ENCODE data around the gene CACNB4. TPM values are rescaled to one million over a fixed set of nuclear protein-coding genes. Genes with fewer than 3 reads are reported as not detected.

CACNB4 gene
- total RNA-seq, 1 experiment from 2014 or later, result 2.0 TPM

- no TSS peak for BruUV-seq (replicated peaks)
- Histone ChIP-seq H4K20me1 (ENCODE audit: insufficient read depth) (no peaks in the 10 kb centered on the region), H2AFZ (ENCODE audit: low read depth, low read length, poor library complexity, severe bottlenecking) (no peak overlapping the region), H3K9me2 (ENCODE audit: insufficient read depth) (no peaks in the 10 kb centered on the region), H3K79me2 (ENCODE audit: insufficient read depth, low read length) (no peaks in the 10 kb centered on the region), H3K4me2 (ENCODE audit: low read length) (no peak overlapping the region), H3K9me3 (ENCODE audit: control insufficient read depth in 1 of 2, insufficient read depth in 1 of 2, low read depth in 1 of 2, low read length in 2 of 2) (no peaks in the 10 kb centered on the region), H3K4me3 (replicated peaks in 1 of 2; ENCODE audit: low read depth in 1 of 2, low read length in 2 of 2) (no peak overlapping the region), H3K4me1 (ENCODE audit: control insufficient read depth in 1 of 2, insufficient read depth in 2 of 2, low read length in 2 of 2) (no peaks in the 10 kb centered on the region), H3K9ac (ENCODE audit: low read length) (no peak overlapping the region), H3K27me3 (ENCODE audit: insufficient read depth, low read length) (no peaks in the 10 kb centered on the region), H3K27ac (ENCODE audit: low read depth, low read length) (no peak overlapping the region), H3K36me3 (ENCODE audit: control insufficient read depth in 1 of 2, insufficient read depth in 2 of 2, low read length in 2 of 2) (no peaks in the 10 kb centered on the region)
- CTCF ChIA-PET, result no interaction called here
- POLR2A ChIA-PET, result no interaction called here
- intact Hi-C loops (cut with micrococcal nuclease), result no loop called here
- ATAC-seq (no peak), DNase-seq (ENCODE audit: low read depth, low spot score) (no peak)
- RAD21 ChIA-PET (ENCODE audit: low non-redundant PET in 1 of 2, low total read pairs in 2 of 2, uncharacterized antibody in 2 of 2, unreplicated experiment in 2 of 2), result no interaction called here
- no peak for TF ChIP-seq ZNF274 (IDR thresholded peaks at IDR 0.05; ENCODE audit: low read depth, low read length)
- no peak for TF ChIP-seq POLR2A (IDR thresholded peaks at IDR 0.05; ENCODE audit: borderline replicate concordance, extremely low read depth, insufficient read depth, insufficient read length)
- no peak for TF ChIP-seq RAD21 (IDR thresholded peaks at IDR 0.05; ENCODE audit: low read depth)
- TF ChIP-seq EGR1 (IDR thresholded peaks at IDR 0.05; ENCODE audit: low read depth), result no peak
- no peak for TF ChIP-seq MAX (IDR thresholded peaks at IDR 0.05)
- no peak for TF ChIP-seq YY1 (IDR thresholded peaks at IDR 0.05; ENCODE audit: extremely low read depth, insufficient replicate concordance, low read depth, low read length)
- no peak for TF ChIP-seq EZH2phosphoT487 (IDR thresholded peaks at IDR 0.05; ENCODE audit: borderline replicate concordance)
- no peak for TF ChIP-seq REST (IDR thresholded peaks at IDR 0.05; ENCODE audit: low read depth)
- no peak for TF ChIP-seq EZH2 (IDR thresholded peaks at IDR 0.05)
- TF ChIP-seq TCF7L2 (IDR thresholded peaks at IDR 0.05; ENCODE audit: borderline replicate concordance, extremely low read depth, insufficient read depth, insufficient read length), result no peak
- TF ChIP-seq CTCF (IDR thresholded peaks at IDR 0.05 in 2 of 3, conservative IDR thresholded peaks at IDR 0.05 in 1 of 3; ENCODE audit: borderline replicate concordance in 1 of 3, insufficient read depth in 1 of 3, low read depth in 2 of 3, low read length in 2 of 3), result no peak
- no peak for TF ChIP-seq ATF3 (IDR thresholded peaks at IDR 0.05)
- TF ChIP-seq POLR2AphosphoS5 (IDR thresholded peaks at IDR 0.05; ENCODE audit: low read depth, low read length), result no peak
- TF ChIP-seq FOSL1 (IDR thresholded peaks at IDR 0.05; ENCODE audit: low read depth), result no peak
- no peak for TF ChIP-seq CEBPB (IDR thresholded peaks at IDR 0.05; ENCODE audit: low read depth)
Measured at GRCh38 chr2:151973901-151974199, 125.0 kb downstream of the CACNB4 start.

Data from HCT116 (cell line).